H1 (cell line): ENCODE data around the gene CCNT2.

Experiments used
- POLR2AphosphoS5 ChIP-seq: IDR thresholded peaks from 2 replicates; pipeline ENCODE4 v1.6.1; 2011; ENCODE audit warnings: low read depth, low read length
- TF ChIP-seq, protein P1 (sequence below), 3 experiments: IDR thresholded peaks; 1 replicate in 2 of 3; 2 replicates in 1 of 3; pipeline versions ENCODE4 v1.5.1 to v1.6.1; 2011; ENCODE audit warnings: low read length in 3 of 3, mild to moderate bottlenecking in 3 of 3, inconsistent platforms in 2 of 3, low read depth in 1 of 3, moderate library complexity in 1 of 3; ENCODE audit not compliant: insufficient read depth in 1 of 3; ENCODE audit errors: control extremely low read depth in 1 of 3

DNA sequence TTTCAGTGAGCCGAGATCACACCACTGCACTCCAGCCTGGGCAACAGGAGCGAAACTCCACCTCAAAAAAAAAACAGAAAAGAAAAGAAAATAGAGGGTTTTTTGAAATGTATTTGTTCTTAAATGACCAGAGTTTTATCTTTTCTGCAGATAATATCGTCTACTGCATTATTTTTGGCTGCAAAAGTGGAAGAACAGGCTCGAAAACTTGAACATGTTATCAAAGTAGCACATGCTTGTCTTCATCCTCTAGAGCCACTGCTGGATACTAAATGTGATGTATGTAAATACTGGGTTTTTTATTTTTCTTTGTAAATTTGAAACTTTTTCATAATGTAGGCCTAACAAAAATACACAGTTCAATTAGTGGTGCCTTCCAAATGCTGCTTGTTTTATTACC, 18.1 kb downstream of the CCNT2 start:
- TF ChIP-seq, protein P1, sequence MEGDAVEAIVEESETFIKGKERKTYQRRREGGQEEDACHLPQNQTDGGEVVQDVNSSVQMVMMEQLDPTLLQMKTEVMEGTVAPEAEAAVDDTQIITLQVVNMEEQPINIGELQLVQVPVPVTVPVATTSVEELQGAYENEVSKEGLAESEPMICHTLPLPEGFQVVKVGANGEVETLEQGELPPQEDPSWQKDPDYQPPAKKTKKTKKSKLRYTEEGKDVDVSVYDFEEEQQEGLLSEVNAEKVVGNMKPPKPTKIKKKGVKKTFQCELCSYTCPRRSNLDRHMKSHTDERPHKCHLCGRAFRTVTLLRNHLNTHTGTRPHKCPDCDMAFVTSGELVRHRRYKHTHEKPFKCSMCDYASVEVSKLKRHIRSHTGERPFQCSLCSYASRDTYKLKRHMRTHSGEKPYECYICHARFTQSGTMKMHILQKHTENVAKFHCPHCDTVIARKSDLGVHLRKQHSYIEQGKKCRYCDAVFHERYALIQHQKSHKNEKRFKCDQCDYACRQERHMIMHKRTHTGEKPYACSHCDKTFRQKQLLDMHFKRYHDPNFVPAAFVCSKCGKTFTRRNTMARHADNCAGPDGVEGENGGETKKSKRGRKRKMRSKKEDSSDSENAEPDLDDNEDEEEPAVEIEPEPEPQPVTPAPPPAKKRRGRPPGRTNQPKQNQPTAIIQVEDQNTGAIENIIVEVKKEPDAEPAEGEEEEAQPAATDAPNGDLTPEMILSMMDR (IDR thresholded peaks at IDR 0.05; ENCODE audit: control extremely low read depth in 1 of 3, insufficient read depth in 1 of 3, low read depth in 1 of 3, low read length in 3 of 3) = no peak
- TF ChIP-seq POLR2AphosphoS5 = no peak
